Fibroblast of mammary gland (primary cell): Measurements from ENCODE around the gene MACF1.
A peak's percentile ranks its signal among the peaks of the same experiment; 100 is the strongest.

ENCODE experiments used
- DNase-seq: peaks from one replicate; pipeline ENCODE4 v3.0.0-alpha.2; 2010; ENCODE audit warnings: low read depth
- H3K4me3 ChIP-seq: 2 replicates; pipeline ENCODE4 v1.5.1; 2011; ENCODE audit warnings: low read depth, mild to moderate bottlenecking, low read length, moderate library complexity; ENCODE audit not compliant: control insufficient read depth
- TF ChIP-seq, protein P1 (sequence below): conservative IDR thresholded peaks from 2 replicates; pipeline ENCODE4 v1.5.1; 2011; ENCODE audit warnings: low read depth, low read length, inconsistent platforms; ENCODE audit not compliant: control insufficient read depth, insufficient read depth

The MACF1 gene

DNA sequence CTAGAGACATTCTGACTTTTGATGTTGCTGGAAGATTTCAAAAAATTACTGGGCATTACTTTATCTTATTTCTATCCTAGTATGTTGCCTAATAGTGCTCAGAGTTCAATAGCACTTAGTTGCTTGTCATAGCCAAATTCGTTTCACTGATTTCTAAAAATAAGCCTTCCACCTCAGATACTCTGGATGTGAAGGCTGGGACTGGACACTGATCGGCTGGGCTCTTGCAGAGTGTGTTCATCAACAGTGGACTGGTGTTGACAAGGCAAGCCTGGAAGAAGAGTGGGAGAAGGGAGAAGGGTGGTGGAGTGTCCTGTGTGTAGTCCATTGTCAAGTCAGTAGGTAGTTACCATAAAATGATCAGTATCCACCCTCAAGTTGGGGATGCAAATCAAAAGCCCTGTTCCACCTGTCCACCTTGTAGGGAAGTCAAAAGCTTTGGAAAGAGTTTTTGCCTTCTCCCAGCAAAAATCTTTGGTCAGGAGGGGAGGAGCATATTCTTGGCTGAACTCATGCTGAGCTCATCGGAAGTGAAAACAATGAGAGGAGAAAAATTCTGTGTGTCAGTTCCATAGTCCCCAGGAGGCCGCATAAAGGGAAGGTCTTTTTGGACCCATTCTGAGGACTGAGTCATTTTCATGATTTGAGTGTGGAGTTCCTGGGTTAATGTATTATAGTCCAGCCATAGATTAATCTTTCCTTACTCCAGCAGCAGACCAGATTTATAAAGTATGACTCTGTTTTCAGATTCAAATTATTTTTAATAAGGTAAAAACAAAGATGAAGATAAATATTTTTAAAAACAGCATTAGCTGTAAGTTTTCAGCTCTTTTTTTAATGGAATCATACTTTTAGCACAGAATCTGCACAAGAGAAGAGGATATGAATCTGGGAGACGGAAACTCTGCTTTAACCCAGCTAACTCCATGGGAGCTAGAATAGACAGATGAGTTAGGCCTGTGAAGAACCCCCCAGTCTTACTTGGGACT, 187.5 kb downstream of the MACF1 start:
- H3K4me3 ChIP-seq, result no peak overlapping the region
- peak; percentile 91 for DNase-seq
- TF ChIP-seq, protein P1, sequence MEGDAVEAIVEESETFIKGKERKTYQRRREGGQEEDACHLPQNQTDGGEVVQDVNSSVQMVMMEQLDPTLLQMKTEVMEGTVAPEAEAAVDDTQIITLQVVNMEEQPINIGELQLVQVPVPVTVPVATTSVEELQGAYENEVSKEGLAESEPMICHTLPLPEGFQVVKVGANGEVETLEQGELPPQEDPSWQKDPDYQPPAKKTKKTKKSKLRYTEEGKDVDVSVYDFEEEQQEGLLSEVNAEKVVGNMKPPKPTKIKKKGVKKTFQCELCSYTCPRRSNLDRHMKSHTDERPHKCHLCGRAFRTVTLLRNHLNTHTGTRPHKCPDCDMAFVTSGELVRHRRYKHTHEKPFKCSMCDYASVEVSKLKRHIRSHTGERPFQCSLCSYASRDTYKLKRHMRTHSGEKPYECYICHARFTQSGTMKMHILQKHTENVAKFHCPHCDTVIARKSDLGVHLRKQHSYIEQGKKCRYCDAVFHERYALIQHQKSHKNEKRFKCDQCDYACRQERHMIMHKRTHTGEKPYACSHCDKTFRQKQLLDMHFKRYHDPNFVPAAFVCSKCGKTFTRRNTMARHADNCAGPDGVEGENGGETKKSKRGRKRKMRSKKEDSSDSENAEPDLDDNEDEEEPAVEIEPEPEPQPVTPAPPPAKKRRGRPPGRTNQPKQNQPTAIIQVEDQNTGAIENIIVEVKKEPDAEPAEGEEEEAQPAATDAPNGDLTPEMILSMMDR, result no peak

DNA sequence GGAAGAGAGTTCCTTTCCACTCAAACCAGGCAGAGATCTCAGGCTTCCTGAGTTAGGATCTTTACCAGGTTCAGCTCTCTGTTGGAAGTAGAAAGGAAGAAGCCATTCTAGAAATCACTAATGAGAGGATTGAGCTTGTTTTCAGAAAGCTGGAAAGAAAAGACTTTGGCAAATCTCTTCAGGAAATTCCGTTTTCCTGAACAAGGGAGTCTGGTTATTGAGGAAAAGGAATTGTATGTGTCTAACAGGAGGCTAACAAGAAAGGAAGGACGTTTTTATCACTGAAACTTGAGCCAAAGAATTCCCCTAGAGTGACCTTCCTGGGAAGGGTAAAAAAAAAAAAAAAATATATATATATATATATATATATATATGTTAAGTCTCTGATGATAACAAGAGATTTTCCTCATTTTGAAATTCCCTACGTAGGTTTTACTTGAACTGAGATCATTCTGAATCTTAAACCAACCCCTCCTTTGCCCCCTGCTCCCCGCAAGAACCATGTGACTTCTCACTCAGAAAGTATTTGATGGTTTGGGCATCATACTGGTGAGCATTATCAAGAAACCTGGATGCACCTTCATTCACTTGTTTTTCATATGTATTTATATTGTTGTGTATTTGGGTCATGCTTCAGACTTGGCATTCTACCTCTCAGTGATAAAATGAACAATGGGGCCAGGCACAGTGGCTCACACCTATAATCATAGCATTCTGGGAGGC, 188.5 kb downstream of the MACF1 start:
- TF ChIP-seq, protein P1, result no peak
- no peak overlapping the region for H3K4me3 ChIP-seq

DNA sequence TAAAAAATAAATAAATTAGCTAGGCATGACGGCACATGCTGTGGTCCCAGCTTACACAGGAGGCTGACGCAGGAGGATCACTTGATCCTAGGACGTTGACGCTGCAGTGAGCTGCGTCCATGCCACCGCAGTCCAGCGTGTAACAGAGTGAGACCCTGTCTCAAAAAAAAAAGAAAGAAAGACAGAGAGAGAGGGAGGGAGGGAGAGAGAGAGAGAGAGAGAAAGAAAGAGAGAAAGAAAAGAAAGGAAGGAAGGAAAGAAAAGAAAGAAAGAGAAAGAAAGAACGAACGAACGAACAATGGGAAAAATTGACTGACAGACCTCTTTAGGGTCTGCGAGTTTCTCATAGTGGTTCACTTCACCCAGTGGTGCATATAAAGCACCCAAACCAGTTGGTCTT, 189.2 kb downstream of the MACF1 start:
- DNase-seq, result no peak
- TF ChIP-seq, protein P1, result no peak
- no peak overlapping the region for H3K4me3 ChIP-seq

More for the DNA sequence above, 188.5 kb downstream of the MACF1 start:
- DNase-seq, result no peak

DNA sequence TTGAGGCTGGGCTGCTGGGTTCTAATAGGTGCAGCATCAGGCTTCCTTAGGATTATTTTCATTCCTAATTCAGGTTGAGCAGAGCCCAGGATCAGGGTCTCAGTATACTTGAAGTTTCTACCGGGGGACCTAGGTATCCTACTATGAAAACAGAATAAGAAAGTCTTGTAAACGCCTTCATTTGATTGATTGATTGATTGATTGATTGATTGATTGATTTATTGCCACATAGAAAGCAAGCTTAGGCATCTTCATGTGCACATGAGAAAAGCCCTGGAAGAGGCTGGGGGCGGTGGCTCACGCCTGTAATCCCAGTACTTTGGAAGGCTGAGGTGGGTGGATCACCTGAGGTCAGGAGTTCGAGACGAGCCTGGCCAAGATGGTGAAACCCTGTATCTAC, 189.6 kb downstream of the MACF1 start:
- TF ChIP-seq, protein P1, result no peak
- no peak overlapping the region for H3K4me3 ChIP-seq
- DNase-seq, result no peak

DNA sequence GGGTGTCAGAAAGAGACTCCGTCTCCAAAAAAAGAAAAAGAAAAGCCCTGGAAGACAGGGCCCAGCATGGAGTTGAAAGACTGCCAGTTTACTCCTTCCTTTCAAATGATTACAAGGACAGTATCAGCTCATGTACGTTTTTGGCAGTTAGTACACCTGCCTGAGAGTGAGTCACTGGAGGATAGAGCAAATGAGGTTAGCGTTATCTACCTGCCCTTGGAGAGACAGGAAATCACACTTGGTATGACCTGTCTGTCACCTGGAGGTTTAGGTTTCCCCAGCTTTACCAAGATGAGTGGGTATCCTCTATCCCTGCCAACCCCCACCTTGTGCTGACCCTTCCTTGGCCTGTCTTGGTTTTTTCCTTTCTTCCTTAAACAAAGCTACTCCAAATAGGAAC, 190.1 kb downstream of the MACF1 start:
- H3K4me3 ChIP-seq, result no peak overlapping the region
- DNase-seq, result no peak
- TF ChIP-seq, protein P1, result no peak

DNA sequence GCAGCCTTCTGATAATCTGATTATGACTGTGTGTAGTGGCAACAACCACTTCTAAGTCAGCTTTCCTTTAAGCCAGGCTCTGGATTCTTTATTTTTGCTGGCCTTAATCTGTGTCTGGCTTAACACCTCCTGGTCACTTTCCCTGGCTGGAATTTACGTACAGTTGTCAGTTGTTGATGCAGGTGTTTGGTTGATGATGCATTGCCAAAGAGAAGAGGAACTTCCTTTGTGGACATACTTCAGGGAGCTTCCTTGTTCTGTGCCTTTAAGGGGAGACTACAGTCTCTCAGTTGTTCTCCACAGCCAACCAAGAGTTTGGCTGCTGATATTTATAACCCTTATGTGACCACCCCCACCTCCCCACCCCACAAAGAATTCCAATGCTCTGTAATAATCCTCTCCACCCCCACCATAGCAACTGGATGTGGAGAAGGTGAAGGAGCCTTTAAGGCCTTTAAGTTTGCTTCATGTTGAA, 190.9 kb downstream of the MACF1 start:
- H3K4me3 ChIP-seq, result no peak overlapping the region
- peak; percentile 79 for DNase-seq
- TF ChIP-seq, protein P1, result no peak
